CD4-positive, alpha-beta T cell treated with Interleukin-12 subunit alpha and Interleukin-12 subunit beta, for 1 hour (primary cell): ENCODE results near the gene MUC6.
"Not testable (repeated sequence)": the region's sequence is repeated elsewhere in the genome, so short reads cannot be mapped to it uniquely, and the experiment has no call there.

Experiments used
- DNase-seq: peaks from one replicate; pipeline ENCODE4 v3.0.0-alpha.2; 2020

Gene MUC6

DNA sequence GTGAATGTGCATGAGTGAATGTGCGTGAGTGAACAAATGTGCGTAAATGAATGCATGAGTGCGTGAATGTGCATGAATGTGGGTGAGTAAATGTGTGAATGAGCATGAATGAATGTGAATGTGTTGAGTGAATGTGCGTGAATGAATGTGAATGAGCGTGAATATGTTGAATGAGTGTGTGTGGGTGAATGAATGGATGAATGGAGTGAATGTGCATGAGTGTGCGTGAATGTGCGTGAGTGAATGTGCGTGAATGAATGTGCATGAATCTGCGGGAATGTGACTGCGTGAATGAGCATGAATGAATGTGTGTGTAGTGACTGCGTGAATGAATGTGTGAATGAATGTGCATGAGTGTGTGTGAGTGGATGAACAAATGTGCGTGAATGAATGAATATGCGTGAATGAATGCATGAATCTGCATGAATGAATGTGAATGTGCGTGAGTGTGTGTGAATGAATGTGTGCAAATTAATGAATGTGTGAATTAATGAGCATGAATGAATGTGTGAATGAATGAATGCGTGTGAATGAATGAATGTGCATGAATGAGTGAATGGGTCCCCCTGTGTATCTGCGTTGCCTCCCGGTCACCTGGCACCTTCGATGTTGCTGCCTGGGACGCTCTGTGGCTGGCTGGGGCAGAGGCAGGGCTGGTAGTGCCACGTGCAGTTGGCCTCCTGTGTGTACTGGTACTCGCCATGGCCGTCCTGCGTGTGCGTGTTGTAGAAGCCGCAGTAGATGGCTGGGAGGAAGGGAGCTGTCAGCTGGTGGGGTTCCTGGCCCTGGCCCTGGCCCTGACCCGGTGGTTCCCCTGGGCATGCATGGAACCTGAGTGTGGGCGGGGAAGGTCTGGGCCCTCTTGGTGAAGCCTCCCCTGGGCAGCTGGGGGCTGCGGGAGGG is 13.4 kb downstream of the MUC6 start:
- no peak for DNase-seq

DNA sequence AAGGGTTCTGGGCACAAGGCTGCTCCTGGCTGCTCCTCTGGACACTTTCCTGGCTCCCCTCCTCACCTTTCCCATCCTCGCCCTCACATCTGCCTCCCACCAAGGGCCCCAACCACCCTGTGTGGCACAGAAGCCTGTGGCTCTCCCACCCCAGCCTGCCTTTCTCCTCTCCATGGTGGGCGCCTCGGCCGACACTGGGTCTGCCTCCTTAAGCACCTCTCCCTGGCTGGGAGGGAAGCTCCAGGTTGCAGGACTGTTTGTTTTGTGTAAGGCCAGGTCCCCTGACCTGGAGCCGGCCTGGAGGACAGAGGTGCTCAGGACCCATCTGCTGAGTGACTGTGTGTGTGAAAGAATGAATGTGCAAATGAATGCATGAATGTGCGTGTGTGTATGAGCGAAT is 14.1 kb downstream of the MUC6 start:
- no peak for DNase-seq

DNA sequence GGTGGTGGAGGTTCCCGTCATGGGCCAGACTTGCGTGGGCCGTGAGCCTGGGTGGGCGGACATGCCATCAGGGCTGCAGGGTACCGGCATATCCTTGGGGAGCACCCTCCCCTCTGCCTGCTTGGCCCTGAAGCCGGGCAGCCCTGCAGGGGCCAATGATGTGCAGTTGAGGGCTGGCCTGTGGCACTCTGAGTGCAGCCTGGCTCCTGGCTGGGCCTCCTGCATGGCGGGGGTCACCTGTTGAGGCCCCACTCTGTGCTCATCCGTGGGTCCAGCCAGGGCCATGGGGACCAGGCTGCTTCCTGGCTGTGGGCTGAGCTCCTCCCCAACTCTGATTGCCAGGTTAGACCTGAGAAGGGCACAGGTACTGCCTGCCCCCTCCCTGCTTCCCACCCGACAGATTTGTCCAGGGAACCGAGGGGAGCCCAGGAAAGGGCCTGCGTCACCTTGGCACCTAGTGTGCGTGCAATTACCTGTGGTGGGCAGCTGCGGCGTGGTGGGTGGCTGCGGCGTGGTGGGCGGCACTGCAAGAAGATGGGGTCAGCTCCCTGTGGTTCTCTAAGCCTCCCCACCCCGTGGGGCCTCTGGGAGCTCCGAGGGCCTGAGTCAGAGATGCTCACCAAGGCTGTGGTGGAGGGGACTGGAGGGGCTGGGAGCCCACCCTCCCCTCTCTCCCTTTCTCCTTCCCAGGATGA is 16.2 kb downstream of the MUC6 start:
- no peak for DNase-seq

DNA sequence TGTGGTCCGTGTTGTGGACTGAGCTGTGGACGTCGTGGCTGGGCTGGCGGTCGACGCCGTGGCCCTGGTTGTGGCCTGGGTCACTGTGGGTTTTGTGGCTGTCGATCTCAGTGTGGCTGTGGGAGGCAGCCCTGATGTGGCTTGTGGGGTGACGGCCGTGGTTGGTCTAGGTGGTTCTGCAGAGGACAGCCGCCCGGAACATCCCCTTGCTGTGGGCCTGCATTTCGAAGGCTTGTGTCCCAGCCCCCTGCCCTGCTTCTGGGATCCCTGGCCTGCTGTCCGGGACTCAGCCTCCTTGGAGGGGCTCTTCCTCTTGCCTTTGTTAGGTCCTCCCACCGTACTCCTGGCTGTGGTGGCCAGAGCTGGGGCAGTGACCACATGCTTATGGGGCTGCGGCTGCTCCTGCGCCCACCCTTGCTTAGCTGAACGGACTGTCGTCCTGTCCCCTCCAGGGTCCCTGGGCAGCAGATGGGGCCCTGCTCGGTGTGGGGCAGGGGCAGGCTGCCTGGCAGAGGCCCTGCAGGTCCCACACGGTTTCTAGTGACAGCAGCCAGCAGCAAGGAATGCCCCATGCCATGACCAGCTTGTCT is 17.1 kb downstream of the MUC6 start:
- DNase-seq, result no peak

DNA sequence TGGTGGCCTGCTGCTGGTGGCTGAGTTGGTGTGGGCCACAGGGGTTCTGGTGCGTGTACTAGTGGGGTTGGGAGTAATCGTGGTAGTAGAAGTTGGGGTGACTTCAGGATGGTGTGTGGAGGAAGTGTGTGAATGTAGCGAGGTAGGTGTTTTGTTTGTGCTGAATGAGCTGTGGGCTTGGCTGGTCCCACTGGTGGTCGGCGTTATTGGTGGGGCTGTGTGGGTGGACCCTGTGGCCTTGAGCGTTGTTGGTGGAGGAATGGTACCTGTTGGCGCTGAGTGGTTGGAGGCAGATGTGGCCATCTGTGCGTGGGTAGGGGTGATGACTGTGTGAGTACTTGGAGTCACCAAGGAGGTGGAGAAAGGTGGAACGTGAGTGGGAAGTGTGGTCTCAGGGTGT is 18.4 kb downstream of the MUC6 start:
- DNase-seq, result no peak

DNA sequence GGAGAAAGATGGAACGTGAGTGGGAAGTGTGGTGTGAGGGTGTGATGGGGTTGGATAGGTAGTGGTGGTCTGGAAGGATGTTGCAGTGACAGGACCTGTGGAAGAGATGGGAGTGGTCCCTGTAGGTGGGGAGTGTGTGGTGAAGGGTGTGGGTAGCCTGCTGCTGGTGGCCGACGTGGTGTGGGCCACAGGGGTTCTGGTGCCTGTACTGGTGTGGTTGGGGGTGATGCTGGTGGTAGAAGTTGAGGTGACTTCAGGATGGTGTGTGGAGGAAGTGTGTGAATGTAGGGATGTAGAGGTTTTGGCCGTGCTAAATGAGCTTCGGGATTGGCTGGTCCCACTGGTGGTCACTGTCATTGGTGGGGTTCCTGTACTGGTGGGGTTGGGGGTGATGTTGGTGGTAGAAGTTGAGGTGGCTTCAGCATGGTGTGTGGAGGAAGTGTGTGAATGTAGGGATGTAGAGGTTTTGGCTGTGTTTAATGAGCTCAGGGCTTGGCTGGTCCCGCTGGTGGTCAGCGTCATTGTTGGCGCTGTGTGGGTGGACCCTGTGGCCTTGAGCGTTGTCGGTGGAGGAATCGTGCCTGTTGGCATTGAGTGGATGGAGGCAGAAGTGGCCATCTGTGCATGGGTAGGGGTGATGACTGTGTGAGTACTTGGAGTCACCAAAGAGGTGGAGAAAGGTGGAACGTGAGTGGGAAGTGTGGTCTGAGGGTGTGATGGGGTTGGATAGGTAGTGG is 19.1 kb downstream of the MUC6 start:
- DNase-seq, result no peak

DNA sequence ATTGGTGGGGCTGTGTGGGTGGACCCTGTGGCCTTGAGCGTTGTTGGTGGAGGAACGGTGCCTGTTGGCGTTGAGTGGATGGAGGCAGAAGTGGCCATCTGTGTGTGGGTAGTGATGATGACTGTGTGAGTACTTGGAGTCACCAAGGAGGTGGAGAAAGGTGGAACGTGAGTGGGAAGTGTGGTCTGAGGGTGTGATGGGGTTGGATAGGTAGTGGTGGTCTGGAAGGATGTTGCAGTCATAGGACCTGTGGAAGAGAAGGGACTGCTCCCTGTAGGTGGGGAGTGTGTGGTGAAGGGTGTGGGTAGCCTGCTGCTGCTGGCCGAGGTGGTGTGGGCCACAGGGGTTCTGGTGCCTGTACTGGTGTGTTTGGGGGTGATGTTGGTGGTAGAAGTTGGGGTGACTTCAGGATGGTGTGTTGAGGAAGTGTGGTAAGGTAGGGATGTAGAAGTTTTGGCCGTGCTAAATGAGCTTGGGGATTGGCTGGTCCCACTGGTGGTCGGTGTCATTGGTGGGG is 19.9 kb downstream of the MUC6 start:
- DNase-seq, result not testable (repeated sequence)

DNA sequence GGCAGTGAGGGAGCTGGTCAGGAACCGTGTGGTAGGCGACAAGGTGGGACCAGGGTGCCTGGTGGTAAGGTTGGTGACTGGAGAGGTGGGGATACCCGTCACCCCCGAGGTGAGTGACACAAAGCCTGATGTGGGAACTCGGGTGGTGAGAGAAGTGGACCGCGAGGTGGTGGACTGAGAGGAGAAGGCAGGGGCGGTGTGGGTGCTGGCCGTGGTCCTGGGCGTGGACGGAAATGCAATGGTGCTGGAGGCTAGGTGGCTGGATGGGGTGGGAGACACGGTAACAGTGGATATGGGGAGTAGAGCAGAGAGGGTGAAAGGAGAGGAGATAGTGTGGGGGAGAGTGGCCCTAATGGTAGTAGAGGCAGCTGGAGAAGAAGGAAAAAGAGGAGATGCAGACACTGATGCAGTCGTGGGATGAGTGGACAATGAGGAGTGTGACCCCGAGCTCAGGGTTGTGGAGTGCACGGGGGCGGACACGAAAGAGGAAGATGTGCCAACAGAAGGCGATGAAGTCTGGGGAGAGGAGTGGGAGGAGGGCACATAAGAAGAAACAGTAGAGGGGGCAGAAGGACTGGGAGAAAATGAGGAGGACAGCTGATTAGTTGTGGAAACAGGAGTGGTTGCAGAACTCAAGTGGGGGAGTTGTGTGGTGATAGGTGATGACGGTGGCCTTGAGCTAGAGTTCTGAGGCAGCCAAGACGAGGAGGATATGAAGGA is 20.5 kb downstream of the MUC6 start:
- DNase-seq, result no peak

DNA sequence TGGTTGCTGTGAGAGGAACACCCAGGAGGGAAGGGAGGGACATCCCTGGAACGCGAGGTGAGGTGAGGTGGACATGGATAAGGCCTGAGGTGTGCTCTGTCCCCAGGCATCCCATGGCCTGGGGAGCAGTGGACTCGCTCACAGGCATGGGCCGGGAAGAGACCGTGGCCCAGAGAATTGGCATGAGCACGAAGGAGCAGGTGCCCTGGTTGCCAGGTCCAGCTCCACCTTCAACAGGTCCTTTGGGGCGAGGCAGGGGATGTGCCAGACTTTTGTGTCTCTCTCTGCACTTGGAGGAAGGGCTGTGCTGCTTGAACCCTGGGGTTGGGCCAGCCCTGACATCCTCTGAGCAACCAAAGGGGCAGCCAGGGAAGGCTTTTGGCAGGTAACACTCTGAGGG is 21.5 kb downstream of the MUC6 start:
- DNase-seq, result no peak

DNA sequence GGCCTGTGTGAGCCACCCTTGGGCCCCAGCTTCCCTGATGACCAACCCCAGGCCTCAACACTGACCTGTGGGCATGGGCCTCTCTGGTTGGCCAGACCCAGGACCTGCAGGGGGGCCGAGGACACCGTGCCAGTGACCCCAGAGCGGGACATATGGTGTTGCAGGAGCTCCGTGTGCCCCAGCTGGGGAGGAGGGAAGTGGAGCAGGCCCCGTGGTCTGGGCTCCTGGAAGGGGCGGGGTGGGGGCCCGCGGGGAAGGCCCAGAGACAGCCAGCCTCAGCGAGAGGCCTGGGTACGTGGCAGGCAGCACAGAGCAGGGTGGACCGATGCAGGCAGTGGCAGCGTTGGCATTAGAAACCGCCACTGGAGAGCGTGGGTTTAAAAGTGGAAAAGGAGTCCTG is 22.2 kb downstream of the MUC6 start:
- DNase-seq, result no peak

DNA sequence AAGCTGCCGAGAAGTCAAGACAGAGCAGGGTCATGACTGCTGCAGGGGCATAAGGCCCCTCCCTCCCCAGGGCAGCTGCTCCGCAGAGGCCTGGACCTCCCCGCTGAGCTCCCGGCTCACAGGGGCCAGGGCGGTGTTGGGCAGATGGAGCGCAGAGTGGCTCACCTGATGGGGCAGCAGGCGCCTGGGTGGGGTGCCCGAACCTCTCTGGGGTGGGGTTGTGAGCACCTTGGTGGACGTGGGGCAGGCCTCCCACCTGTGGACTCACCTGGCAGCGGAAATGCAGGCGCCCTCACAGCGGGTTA is 22.9 kb downstream of the MUC6 start:
- DNase-seq, result no peak

DNA sequence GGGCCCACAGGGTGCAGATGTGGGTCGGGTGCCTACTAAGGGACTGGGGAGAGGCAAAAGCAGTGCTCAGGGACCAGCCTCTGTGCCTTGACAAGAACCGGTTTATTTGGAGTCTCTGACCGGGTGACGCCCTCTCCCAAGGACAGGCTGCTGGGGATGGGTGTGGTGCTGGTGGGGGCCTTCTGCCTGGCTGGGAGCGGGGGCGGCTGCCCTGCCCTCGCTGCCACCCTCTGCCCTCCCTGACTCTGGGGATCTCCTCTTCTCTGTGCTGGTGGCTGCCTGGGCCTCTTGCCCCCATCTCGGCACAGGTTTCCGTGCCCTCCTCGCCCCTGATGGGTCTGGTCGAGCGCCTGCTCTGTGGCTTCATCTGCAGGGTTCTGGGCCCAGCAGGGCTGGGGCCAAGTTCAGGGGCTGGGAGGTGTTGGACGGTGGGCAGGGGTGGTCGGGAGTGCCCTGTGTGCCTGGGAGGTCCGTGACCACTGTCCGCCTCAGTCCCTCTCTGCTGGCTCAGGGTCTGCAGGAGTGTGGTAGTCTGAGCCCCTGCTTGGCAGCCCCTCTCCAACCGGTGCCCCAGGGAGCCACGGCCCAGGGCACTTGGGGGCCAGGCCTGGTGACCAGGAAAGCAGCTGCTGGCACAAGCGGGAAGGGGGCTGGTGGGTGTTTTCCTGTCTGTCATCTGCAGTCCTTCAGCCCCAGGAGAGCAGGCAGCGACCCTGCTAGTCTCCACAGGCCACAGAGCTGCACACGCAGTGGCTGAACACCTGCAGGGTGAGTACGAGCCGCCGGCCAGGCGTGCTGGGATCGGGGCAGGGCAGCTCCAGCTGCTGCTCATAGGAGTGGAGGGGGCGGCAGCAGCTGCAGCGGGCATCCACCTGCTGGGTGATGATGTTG is 23.5 kb downstream of the MUC6 start:
- DNase-seq, result no peak

DNA sequence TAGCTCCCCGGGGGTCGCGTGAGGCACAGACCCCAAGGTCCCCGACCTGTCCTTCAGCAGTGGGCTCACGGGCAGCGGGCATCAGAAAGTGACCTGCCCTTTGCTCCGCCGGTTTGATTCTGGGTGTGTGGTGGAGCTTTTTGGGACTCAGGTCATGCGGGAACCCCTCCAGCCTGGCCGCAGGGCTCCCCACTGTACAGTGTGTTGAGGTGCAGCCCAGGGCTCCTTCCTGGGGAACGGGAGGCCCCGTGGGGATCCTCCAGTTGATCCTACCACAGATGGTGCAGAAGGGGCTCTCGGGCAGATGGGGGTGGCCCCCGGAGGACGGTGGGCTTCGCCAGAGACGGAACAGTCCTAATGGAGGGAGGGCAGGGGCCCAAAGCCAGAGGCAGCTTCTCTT is 24.2 kb downstream of the MUC6 start:
- DNase-seq, result no peak

DNA sequence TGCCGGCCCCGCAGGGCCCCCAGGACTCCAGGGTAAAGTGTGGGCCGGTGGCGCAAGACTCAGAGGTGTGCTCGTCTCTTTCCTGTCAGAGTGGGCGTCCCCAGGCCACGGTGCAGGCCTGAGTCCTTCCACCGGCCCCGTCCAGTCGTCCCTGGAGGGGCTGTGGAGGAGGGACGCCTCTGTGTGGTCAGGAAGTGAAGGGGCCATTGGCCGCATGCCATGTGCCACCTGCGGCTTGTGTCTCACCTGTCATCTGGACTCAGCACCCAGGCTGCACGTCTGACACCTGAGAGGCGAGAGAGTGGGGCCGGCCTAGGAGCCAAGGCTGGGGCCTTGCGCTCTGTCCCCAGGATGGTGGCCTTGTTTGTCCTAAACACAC is 25.2 kb downstream of the MUC6 start:
- DNase-seq, result no peak

DNA sequence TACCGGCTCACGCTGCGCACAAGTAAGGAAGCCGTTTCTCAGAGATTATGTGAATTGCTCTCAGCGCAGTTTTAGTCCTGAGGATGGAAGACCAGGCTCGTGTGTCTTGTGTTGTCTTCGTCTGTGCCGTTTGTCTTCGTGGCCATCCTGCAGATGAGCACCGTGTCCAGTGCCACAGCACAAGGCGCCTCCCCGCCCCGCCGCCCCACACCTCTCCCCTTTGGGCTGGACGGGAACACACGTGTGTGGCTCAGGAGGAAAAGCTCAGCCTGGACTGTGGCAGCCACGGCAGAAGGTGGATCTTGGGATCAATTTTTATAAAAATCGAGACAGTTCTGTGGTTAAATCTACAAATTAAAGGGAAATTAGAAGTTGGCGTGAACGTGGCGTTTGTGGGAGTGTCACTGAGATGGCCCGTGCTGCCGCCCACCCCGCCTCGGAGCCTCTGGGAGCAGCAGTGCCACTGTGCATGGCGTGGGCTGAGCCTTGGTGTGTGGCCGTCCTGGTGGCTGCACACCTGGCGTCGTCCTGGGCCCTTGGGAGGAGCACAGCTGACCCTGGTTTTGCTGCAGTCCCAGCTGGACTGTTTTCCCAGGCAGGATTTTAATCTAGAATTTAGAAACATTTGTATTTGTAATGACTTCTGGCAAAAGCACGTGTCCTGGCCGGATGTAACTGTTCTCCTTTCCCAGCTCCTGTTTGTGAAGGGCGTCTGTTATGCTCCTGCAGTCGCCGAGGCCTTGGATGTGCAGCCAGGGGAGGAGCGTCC is 25.8 kb downstream of the MUC6 start:
- no peak for DNase-seq

DNA sequence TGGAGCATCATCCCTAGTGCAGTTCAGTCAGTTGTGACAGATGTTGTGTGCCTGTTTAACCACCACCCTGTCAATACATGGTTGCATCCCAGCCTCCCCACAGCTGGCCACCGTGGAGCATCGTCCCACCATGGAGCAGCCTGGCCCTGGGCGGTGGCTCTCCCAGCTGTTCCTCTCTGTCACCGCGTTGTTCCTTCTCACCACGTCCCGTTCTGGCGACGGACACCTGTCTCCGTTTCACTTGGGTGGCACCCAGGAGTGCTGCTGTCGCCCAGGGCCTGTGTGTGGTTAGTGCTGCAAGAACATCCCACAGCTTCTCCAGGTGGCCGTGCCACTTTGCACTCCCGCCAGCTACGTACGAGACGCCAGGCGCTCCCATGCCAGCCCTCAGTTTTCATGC is 26.5 kb downstream of the MUC6 start:
- no peak for DNase-seq

DNA sequence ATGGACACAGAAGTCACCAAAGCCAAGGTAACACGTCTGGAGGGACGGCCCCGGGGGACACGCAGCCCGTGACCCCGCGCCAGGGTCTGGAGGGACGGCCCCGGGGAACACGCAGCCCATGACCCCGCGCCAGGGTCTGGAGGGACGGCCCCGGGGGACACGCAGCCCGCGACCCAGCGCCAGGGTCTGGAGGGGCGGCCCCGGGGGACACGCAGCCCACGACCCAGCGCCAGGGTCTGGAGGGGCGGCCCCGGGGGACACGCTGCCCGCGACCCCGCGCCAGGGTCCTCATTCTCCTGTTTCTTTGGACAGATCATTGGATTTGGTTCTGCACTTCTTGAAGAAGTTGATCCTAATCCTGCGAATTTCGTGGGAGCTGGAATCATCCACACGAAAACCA is 27.1 kb downstream of the MUC6 start:
- DNase-seq, result no peak

DNA sequence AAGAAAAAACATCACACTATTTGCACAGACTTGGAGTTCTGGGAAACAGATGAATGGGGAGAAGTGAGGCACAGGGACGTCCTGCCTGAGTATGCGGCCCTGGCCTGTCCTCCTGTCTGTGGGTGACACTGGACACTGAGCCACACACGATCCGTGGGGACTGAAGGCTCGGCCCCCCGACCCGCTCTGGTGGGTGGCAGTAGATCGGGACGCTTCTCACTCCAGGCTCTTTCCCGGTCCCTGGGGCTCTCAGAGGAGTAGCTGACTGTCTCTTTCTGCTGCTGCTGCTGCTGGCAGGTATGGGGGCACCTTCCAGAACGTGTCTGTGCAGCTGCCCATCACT is 27.7 kb downstream of the MUC6 start:
- DNase-seq, result no peak

DNA sequence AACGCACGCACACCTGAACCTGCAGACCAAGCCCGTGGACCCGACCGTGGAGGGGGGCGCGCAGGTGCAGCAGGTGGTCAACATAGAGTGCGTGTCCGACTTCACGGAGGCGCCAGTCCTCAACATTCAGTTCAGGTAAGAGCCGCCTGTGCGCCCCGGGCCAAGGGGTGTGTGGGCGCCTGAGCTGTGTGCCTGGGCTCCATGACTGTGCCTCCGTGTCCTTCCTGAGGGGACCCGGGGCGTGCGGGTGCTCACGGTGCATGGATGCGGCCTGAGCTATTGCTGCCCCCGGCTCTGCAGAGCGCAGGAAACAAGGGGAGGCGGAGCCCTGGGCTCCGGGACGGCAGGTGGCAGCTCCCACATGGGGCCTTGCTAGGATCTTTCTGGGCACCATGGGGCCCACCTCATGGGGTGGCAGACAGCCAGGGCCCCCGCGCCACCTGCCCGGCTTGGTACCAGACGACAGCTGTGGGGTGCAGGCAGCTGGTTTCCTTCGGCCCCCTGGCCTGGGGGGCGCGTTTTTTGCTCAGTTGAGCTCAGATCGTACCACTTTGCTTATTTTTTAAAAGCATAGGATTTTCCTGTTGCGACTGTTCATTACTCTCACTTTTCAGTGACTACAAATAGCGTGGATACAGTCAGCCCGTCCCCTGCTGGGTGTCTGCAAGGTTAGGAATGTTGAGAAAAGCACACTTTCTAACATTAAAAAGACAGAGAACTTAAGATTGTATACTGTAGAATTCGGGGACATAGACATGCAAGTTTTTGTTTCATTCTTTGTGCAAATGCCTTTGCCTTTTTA is 28.3 kb downstream of the MUC6 start:
- DNase-seq, result no peak

DNA sequence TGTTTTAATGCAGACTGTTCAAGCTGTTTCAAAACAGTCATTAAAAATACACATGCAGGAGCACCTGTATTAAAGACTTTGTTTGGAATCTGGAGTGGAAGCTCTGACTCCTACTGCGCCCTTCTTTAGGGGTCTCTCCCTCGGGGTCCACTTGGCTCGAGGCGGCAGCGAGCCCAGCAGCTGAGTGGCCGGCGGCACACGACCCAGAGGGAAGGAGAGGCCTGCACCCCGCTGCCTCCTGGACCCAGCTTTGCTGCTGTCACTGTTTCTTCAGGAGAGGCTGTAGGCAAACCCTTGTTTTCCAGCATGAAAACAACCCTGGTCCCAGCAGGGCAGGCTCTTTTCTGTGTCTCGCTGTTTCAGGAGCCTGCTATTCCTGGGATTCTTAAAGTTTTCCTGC is 29.2 kb downstream of the MUC6 start:
- DNase-seq, result no peak
